CD4-positive, alpha-beta T cell treated with Interleukin-10 for 1 hour (primary cell): ENCODE measurements around the gene RPH3AL.
"Not testable (repeated sequence)": the region's sequence is repeated elsewhere in the genome, so short reads cannot be mapped to it uniquely, and the experiment has no call there.

Experiments
- DNase-seq: peaks from one replicate; pipeline ENCODE4 v3.0.0-alpha.2; 2020

RPH3AL gene

DNA sequence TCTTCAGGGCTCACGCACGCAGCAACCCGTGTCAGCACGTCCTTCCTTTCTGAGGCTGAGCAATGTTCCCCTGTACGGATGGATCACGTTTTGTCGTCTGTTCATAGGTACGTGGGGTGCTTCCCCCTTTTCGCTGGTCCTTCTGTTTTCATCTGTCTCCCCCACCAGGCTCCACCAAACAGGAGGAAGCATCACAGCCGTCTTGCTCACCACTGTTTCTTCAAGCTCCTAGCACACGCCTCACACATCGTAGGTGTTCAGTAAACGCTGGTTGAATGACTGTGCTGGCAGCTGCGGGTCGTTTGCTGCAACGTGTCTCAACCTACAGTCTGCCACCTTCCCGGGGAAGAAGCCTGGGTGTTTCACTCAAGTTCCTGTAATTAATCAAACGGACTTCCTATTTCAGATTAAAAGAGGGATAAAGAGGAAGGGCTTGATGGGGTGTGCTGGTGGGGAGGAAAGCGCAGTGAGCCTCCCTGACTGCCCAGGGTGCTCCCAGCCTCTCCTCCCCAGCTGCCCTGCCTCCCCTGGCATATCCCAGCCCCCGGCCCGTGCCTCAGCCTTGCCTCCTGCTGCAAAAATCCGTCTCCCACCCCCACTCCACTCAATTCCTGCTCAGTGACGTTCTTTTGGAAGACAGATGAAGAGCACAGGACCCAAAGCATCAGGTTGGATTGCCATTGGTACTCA is 94.4 kb downstream of the RPH3AL start:
- DNase-seq = no peak

DNA sequence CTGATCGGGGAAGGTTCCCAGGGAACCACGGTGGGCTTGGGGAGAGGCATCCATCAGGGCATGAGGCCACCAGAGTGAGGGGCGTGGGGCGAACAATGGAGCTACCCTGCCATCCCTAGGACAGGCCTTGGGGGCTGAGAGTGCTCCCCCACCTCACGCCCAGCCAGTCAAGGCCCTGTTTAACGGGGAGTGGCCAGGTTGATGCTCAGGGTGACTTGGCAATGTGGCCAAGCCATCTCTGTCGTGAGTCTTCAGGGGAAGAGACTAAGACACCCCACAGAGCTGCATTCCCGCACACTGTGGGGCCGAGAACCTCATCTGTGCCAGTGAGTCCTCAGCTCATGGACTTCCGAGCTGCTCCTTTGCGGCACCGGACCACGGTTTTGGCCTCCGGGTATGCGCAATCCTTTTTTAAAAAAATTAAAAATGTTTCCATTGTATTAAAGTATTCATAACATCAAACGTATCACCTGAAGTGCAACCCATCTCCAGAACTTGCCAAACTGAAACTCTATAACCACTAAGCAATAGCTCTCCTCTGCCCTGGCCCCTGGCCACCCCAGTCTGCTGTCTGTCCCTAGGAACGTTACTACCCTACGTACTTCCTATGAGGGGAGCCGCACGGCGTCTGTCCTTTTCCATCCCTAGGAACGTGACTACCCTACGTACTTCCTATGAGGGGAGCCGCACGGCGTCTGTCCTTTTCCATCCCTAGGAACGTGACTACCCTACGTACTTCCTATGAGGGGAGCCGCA is 99.3 kb downstream of the RPH3AL start:
- DNase-seq = no peak

DNA sequence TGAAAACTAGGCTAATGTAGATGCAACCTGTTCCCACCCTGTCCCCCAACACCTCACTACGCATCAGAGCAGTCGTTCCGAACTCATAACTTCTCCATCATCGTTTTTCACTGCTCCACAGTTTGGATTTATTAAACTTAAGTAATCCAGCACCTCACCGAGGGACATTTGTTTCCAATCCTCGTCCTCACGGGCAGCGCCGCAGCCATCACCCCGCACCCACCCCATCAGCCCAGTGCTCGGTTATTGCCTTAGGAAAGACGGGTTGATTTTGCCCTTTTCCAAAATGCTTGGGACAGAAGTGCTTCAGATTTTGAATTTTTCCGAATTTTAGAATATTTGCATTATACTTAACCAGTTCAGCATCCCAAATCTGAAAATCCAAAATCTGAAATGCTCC is 100.2 kb downstream of the RPH3AL start:
- DNase-seq = no peak

DNA sequence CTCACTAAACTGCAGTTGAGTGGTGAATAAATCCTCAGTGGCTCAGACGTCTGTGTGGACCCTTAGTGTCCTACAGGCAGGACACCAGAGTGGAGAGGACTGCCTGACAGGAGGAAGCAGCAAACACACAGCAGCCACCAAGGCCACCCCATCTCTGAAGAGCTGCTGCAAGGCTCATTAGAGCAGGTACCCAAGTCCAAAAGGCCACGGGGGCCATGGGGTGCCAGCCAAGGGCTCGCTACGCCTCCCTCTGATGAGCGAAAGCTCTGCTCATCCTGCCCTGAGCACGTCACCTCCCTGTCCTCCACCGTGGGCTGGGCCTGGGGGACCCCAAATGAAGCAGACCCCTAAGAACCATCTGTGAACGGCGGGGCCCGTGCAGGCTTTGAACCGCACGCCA is 101.1 kb downstream of the RPH3AL start:
- DNase-seq = no peak

DNA sequence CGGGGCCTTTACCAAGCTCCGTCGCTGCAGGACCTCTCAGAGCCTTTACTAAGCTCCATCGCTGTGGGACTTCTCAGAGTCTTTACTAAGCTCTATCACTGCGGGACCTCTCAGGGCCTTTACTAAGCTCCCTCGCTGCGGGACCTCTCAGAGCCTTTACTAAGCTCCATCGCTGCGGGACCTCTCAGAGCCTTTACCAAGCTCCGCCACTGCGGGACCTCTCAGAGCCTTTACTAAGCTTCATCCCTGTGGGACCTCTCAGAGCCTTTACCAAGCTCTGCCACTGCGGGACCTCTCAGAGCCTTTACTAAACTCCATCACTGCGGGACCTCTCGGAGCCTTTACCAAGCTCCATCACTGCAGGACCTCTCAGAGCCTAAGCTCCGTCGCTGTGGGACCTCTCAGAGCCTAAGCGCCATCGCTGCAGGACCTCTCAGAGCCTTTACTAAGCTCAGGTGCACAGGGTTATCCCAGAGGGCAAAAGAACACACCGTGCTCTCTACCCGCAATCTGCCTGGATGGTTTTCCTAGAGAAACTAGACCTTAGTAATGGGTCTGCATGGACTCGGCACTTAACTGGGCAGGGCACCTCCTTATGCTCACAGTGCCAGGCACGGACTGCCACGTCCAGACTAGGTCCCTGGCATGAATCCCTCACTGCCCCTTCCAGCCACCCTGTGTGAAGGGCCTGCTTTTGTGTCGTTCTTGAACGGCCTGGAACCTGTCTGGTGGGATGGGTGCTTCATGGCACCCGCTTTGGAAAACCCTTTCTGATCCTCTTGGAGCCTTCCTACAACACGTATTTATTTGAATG is 101.9 kb downstream of the RPH3AL start:
- no peak for DNase-seq

DNA sequence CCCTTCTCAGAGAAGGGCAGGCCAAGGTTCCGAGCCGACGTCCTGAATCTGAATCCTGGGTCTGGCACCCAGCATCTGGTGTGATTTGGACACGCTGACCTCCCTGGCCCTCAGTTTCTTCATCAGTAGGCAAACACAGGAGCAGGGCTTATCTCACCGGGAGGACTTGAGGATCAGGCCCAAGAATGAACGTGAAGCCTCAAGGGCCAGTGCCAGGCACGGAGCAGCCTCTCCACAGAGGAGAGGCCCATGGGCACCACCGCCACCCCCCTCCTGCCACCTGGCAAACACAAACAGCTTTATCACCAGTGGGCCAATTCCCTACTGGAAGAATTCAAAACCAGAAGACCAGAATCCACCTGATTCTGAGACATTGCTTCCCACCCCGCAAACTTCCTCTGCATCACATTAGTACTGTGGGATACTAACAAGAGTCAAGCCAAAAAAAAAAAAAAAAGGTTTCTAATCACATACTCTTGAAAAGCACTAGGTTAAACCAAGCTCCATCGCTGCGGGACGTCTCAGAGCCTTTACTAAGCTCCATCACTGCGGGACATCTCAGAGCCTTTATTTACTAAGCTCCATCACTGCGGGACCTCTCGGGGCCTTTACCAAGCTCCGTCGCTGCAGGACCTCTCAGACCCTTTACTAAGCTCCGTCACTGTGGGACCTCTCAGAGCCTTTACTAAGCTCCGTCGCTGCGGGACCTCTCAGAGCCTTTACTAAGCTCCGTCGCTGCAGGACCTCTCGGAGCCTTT is 103.2 kb downstream of the RPH3AL start:
- DNase-seq = no peak

DNA sequence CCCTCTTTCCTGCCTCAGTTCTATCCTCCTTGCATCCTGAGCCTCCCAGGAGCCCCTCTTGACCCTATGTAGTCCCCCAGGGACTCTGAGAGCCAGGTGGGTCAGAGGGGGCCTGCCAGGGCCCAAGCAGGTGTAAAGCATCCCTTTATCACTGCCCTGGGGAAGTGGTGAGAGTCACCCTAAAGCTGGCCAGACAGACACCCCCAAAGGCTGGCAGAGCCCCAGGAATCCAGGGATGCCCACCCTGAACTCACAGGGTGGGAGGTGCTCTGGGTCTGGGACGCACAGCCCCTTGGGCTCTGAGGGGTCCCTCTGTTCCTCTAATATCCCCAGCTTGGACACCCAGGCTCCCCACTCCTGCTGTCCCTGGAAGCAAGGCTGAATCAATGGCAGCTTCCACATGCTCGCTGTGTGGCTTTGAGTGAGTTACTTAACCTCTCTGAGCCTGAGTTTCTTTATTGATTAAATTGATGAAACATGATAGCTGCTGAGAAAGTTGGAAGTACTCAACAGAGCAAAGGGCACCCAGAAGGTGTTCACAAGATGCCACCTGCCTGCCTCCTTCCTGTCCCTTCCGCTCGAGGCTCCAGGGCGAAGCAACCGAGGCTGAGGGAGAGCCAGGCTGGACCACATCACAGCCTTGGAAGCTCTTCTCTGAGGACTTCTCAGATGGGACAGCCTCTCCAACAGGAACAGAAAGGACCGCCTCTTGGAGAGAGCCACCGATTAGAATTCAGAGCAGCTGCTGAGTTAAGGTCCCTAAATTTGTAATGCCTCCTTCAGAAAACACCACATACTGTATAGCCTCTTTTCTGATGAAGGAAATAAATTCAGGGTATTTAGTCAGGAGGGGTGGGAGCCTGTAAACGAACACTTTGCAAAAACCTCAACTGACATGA is 104.0 kb downstream of the RPH3AL start:
- no peak for DNase-seq

DNA sequence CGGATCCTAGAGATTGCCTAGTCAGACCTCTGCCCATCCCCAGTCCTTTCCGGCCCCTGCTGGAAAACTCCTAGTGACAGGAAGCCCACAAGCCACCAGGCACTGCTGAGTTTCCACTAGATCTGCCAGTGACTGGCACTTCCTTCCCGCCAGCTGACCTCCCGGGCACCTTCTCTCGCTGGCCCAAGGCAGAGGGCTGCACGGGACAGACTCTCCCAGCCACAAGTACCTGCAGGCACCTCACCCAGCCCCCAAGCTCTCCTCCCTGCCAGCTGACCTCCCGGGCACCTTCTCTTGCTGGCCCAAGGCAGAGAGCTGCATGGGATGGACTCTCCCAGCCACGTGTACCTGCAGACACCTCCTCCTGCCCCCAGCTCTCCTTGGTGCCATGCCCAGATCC is 104.8 kb downstream of the RPH3AL start:
- no peak for DNase-seq

DNA sequence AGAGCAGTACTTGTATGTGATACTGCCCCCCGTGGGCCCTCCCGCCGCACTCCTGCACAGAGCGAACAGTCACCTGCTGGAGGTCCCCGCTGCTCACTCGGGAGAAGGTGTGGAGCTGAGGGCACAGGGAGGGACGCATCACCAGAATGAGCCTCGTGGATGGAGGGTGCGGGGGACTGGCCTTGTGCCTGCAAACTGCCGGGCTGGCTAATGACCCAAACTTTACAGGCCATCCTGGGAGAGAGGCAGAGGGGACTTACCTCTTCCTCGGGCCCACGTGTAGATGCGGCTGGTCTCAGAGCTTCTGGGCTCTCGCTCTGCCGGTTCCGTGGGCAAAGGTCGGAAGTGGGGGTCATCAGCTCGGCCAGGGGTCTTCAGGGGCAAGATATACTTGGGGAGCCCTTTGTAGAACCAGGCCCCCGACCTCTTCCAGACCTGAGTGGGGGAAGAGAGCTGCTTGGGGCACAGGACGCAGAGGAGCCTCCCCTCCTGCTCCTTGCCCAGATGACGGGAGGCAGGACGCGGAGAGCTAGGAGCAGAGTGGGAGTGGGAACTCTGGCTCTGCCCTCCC is 105.7 kb downstream of the RPH3AL start:
- no peak for DNase-seq

DNA sequence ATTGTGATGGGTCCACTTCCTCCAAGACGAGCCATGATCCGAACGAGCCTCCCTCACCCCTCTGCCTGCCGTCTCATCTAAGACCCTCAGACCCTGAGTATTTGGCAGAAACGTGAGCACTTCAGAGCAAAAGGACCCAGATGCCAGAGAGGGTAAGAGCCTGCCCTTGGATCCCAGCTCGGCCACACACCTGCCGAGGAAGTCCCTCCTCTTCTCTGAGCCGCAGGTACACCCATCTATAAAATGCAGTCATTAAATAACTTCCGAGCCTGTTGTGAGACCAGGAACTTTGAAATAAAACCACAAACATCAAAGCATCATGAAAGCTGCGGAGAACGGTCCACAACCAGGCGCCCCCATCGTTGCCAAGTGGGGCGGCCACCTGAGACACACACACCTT is 106.4 kb downstream of the RPH3AL start:
- DNase-seq = no peak

DNA sequence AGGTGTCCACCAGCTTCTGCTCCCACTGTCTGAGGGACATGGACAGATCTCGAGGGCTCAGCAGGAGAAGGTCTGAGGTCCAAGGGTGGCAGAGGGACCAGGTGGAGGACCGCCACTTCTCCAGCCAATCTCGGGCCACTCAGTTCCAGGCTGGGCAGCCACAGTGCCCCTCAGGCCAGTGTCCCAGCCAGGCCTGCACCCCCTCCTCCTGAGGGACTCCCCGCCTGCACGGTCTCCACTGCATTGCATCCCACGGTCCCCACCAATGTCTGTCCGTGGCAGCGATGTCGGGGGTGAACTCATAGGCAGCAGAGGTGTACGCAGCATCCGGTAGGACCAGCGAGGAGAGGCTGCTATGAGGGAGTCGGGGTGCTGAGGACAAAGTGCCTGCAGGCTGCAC is 107.0 kb downstream of the RPH3AL start:
- DNase-seq = no peak

DNA sequence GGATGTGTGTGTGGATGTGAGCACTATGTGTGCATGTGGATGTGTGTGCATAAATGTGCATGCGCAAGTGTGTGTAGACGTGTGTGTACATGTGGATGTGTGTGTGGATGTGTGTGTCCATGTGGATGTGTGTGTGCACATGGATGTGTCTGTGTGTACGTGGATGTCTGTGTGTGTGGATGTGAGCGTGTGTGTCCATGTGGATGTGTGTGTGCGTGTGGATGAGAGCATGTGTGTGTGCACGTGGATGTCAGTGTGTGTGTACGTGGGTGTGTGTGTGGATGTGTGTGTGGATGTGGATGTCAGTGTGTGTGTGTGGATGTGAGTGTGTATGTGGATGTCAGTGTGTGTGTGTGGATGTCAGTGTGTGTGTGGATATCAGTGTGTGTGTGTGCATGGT is 107.6 kb downstream of the RPH3AL start:
- DNase-seq = no peak

DNA sequence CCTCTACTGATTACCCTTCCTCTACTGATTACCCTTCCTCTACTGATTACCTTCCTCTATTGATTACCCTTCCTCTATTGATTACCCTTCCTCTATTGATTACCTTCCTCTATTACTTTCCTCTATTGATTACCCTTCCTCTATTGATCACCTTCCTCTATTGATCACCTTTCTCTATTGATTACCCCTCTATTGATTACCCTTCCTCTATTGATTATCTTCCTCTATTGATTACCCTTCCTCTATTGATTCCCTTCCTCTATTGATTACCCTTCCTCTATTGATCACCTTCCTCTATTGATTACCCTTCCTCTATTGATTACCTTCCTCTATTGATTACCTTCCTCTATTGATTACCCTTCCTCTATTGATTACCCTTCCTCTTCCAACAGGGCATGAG is 108.7 kb downstream of the RPH3AL start:
- not testable (repeated sequence) for DNase-seq

DNA sequence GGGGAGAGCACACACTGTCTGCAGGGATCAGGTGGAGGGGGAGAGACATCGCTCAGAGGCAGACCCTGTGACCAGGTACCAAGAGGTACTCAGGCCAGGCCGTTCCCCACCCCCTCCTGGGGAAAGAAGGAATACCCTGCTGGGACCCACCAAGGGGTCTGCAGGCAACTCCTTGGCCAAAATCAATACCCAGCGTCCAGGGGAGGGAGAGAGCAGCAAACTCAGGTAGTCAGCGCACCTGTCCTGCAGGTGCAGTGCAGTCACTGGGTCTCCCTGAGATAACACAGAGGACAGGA is 113.7 kb downstream of the RPH3AL start:
- DNase-seq = no peak

DNA sequence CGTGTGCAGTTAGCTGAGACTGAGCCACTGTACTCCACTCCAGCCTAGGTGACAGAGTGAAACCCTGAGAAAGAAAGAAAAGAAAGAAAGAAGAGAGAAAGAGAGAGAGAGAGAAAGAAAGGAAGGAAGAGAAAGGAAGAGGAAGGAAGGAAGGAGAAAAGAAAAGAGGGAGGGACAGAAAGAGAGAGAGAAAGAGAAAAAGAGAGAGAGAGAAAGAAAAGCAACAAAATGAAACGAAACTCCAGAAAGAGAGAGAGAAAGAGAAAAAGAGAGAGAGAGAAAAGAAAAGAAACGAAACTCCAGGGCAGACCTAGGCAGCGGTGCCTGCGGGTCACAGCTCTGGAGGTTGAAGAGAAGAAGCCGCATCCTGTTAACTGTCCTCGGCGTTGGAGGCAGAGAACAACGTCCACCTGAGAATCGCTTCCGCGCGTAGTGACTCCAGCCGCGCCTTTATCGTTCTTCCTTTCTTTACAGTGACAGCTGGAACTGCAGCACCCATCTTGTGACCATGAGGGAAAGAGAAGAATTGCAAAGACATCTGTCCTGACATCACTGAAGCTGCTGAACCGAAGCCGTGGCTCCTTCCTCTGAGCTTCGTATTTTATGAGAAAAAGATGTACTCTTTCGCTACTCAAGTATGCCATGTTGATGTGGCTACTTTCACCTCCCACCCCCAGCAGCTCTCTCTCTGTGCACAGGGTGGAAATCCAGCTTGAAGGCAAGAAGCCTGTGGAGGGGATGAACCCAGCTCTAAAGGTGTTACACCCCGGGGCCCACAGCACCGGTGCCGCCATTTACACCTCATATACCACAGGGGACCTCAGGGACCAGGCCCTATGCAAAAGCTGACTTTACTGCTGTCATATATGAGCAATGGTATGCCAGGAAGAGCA is 114.3 kb downstream of the RPH3AL start:
- no peak for DNase-seq

DNA sequence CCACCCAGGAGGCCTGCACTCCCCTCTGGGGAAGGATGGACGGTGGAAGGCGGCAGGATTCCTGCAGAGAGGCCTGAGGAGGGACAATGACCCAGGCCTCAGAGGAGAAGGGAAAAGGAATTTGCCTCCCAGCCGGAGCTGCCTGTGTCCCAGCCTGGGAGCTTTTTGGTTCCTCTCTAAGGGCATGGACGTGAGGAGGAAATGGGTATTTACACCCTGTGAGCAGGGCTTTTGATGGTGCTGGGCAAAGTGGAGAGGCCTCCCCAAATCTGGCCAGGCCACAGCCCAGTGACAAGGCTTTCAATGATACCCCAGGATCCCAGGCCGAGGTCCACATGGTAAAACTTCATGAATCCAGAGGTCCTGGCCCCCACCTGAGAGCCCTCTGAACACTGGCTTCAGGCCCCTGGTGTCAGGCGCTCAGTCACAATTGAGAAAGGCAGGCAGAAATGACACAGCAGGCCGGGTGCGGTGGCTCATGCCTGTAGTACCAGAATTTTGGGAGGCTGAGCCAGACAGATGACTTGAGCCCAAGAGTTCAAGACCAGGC is 115.1 kb downstream of the RPH3AL start:
- DNase-seq = no peak

DNA sequence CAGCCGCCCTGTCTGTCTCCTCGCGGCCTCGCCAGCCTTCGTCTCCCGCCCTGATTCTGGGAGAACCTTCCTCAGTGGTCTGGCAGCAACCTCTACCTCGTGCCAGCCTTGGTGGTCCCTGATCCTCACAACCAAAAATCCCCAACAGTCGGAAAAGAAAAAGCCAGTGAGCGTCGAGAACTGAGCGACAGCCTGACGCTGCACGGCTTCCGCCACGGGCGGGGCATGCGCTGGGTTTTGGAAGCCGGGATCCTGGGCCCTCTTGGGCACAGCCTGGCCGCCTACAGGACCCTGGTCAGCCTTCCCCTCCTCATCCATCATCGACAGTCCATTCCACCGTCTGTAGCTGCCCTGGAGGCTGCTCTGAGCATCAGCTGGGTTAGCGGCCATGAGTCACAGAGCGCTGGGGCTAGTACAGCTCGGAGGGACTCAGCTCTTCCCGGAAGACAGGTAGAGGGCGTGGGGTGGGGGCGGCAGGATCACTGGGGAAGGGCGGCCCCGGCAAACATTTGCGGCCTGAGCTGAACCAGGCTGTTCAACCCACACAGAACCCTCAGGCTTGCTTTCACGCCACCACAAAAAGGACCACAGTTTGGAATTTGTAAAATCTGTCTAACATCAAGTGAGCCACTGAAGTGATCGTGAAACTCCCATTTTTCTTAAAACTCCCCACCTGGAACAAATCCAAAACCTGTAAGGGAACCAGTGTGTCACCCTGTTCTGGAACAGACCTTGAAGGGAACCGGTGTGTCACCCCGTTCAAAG is 115.8 kb downstream of the RPH3AL start:
- DNase-seq = no peak

DNA sequence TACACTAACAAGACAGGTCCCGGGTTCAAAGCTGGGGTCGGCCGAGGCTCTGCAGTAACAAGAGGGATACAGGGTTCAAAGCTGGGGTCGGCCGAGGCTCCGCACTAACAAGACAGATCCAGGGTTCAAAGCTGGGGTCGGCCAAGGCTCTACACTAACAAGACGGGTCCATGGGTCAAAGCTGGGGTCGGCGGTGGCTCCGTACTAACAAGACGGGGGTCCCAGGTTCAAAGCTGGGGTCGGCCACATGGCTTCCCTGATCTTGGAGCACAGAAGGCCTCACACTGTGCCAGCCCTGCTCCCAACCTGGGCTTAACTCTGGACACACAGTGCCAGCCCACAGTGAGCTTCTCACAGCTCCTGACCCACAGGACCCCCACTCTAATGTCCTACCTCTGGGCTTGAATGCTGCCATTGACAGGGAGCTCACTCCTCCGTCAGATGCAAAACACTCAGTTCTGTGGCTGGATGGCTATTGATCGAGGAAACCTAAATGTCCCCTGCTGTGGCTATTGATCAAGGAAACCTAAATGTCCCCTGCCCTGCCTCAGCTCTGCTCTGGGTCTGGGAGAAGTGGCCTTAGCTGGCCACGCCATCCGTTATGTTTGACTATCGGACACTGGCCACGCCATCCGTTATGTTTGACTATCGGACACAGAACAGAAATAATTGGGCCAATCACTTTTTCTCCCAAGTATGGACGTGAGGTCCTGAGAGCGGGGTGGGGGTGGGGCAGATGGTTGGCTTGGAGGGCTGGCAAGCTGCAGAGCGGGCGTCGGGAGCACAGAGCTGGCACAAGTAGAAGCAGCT is 116.6 kb downstream of the RPH3AL start:
- no peak for DNase-seq
